ENCODE measurements around the gene IFITM10.
"Not testable (repeated sequence)": the region's sequence is repeated elsewhere in the genome, so short reads cannot be mapped to it uniquely, and the experiment has no call there.

Gene IFITM10

GRCh38 chr11:1688336-1688947 is 62.0 kb downstream of the IFITM10 start:
- not testable (repeated sequence) for DNase-seq

- DNase-seq: not testable (repeated sequence)
Measured at GRCh38 chr11:1686220-1686619, 64.2 kb downstream of the IFITM10 start.

- not testable (repeated sequence) for DNase-seq
Measured at GRCh38 chr11:1684886-1685874, 65.2 kb downstream of the IFITM10 start.

GRCh38 chr11:1683904-1684572 is 66.4 kb downstream of the IFITM10 start:
- DNase-seq: not testable (repeated sequence)

GRCh38 chr11:1683216-1683615 is 67.2 kb downstream of the IFITM10 start:
- not testable (repeated sequence) for DNase-seq
